WTC11 (cell line): ENCODE measurements around the gene NFX1. TPM values are rescaled to one million over a fixed set of nuclear protein-coding genes. Genes with fewer than 3 reads are reported as not detected.

Source experiments
- ATAC-seq: fragments of 200-7000 bp; cut with Tn5 transposase; 2 replicates; pipeline ENCODE4 v1.10.0; 2021; ENCODE audit warnings: mild to moderate bottlenecking, moderate library complexity
- CTCF ChIA-PET: fragments of 300-600 bp; sonication (Branson Sonifier 250); formaldehyde crosslinking; loops from one replicate; lab custom pipeline; 2021; ENCODE audit warnings: antibody characterized with exemption; lab: Charles Lee
- POLR2A ChIA-PET: fragments of 350-600 bp; sonication (Branson Sonifier 250); formaldehyde crosslinking; loops from one replicate; lab custom pipeline; 2021; ENCODE audit warnings: antibody characterized with exemption; lab: Charles Lee
- DNase-seq: peaks from one replicate; pipeline ENCODE4 v3.0.0; 2021; ENCODE audit warnings: low spot score
- H3K27ac Mint-ChIP-seq: 2 replicates; pipeline ENCODE4 v1.8.0; 2021; ENCODE audit warnings: mixed read lengths
- H3K27me3 Mint-ChIP-seq: 2 replicates; pipeline ENCODE4 v1.8.0; 2021; ENCODE audit warnings: low read depth, mild to moderate bottlenecking, moderate library complexity, mixed read lengths
- H3K36me3 Mint-ChIP-seq: 2 replicates; pipeline ENCODE4 v1.8.0; 2021; ENCODE audit warnings: mixed read lengths
- H3K4me1 Mint-ChIP-seq: 2 replicates; pipeline ENCODE4 v1.8.0; 2022; ENCODE audit warnings: mixed read lengths
- H3K4me3 Mint-ChIP-seq: 2 replicates; pipeline ENCODE4 v1.8.0; 2021; ENCODE audit warnings: mild to moderate bottlenecking, moderate library complexity, mixed read lengths
- H3K9me3 Mint-ChIP-seq: 2 replicates; pipeline ENCODE4 v1.8.0; 2021; ENCODE audit warnings: mixed read lengths
- ATF1 ChIP-seq: sonication (generic); formaldehyde crosslinking; IDR thresholded peaks from 2 replicates; pipeline ENCODE4 v1.8.1; 2023; ENCODE audit warnings: mild to moderate bottlenecking, moderate library complexity, missing genetic modification reagents
- CBFB ChIP-seq: sonication (generic); formaldehyde crosslinking; IDR thresholded peaks from 2 replicates; pipeline ENCODE4 v1.8.1; 2022; ENCODE audit warnings: mild to moderate bottlenecking, low read depth, missing genetic modification reagents
- GRHL2 ChIP-seq: fragments of 250-450 bp; sonication (Bioruptor Pico); IDR thresholded peaks from 2 replicates; pipeline ENCODE4 v1.8.0; 2022; ENCODE audit warnings: mild to moderate bottlenecking, moderate library complexity; ENCODE audit not compliant: insufficient replicate concordance, severe bottlenecking
- NFATC4 ChIP-seq: fragments of 250-450 bp; sonication (Bioruptor Pico); IDR thresholded peaks from 2 replicates; pipeline ENCODE4 v1.9.0; 2021; ENCODE audit warnings: mild to moderate bottlenecking
- NR2C2 ChIP-seq: sonication (generic); formaldehyde crosslinking; IDR thresholded peaks from 2 replicates; pipeline ENCODE4 v1.8.0; 2022; ENCODE audit warnings: mild to moderate bottlenecking, missing genetic modification reagents
- NR3C1 ChIP-seq: sonication (generic); formaldehyde crosslinking; conservative IDR thresholded peaks from 2 replicates; pipeline ENCODE4 v1.8.1; 2023; ENCODE audit warnings: low read depth, mild to moderate bottlenecking, missing genetic modification reagents
- TP53 ChIP-seq: sonication (generic); formaldehyde crosslinking; IDR thresholded peaks from 2 replicates; pipeline ENCODE4 v1.8.1; 2023; ENCODE audit warnings: mild to moderate bottlenecking, missing genetic modification reagents
- ZNF219 ChIP-seq: sonication (generic); formaldehyde crosslinking; IDR thresholded peaks from 2 replicates; pipeline ENCODE4 v1.8.0; 2023; ENCODE audit warnings: missing genetic modification reagents, mild to moderate bottlenecking, borderline replicate concordance
- ZNF317 ChIP-seq: sonication (generic); formaldehyde crosslinking; IDR thresholded peaks from 2 replicates; pipeline ENCODE4 v1.8.1; 2023; ENCODE audit warnings: low read depth, mild to moderate bottlenecking, moderate library complexity, missing genetic modification reagents, borderline replicate concordance
- total RNA-seq: library from RNA; stranded (reverse); gene quantifications from 3 replicates; pipeline ENCODE4 v1.2.3, GENCODE V29; 2021
- TF ChIP-seq, protein P1 (sequence below): sonication (generic); formaldehyde crosslinking; IDR thresholded peaks from 2 replicates; pipeline ENCODE4 v1.8.0; 2022; ENCODE audit warnings: mild to moderate bottlenecking, missing genetic modification reagents
- TF ChIP-seq, protein P2 (sequence below): sonication (generic); formaldehyde crosslinking; IDR thresholded peaks from 2 replicates; pipeline ENCODE4 v1.8.1; 2023; ENCODE audit warnings: mild to moderate bottlenecking, missing genetic modification reagents
- TF ChIP-seq, protein P3 (sequence below): sonication (generic); formaldehyde crosslinking; IDR thresholded peaks from 2 replicates; pipeline ENCODE4 v1.8.1; 2022; ENCODE audit warnings: low read depth, mild to moderate bottlenecking, moderate library complexity, missing genetic modification reagents, borderline replicate concordance
- TF ChIP-seq, protein P4 (sequence below): sonication (generic); formaldehyde crosslinking; IDR thresholded peaks from 2 replicates; pipeline ENCODE4 v1.8.1; 2023; ENCODE audit warnings: mild to moderate bottlenecking, missing genetic modification reagents
- TF ChIP-seq, protein P5 (sequence below): sonication (generic); formaldehyde crosslinking; IDR thresholded peaks from 2 replicates; pipeline ENCODE4 v1.8.1; 2023; ENCODE audit warnings: mild to moderate bottlenecking, moderate library complexity, missing genetic modification reagents
- TF ChIP-seq, protein P6 (sequence below): sonication (generic); formaldehyde crosslinking; IDR thresholded peaks from 2 replicates; pipeline ENCODE4 v1.8.0; 2022; ENCODE audit warnings: mild to moderate bottlenecking, missing genetic modification reagents
- TF ChIP-seq, protein P7 (sequence below): fragments of 250-450 bp; sonication (Bioruptor Pico); IDR thresholded peaks from 2 replicates; pipeline ENCODE4 v1.9.0; 2021; ENCODE audit warnings: mild to moderate bottlenecking
- TF ChIP-seq, protein P8 (sequence below): sonication (generic); formaldehyde crosslinking; conservative IDR thresholded peaks from 2 replicates; pipeline ENCODE4 v1.8.1; 2022; ENCODE audit warnings: mild to moderate bottlenecking, missing genetic modification reagents
- TF ChIP-seq, protein P9 (sequence below): sonication (generic); formaldehyde crosslinking; IDR thresholded peaks from 2 replicates; pipeline ENCODE4 v1.8.0; 2022; ENCODE audit warnings: mild to moderate bottlenecking, missing genetic modification reagents

NFX1 gene
- total RNA-seq, 1 experiment from 2014 or later: 30.9 TPM

DNA sequence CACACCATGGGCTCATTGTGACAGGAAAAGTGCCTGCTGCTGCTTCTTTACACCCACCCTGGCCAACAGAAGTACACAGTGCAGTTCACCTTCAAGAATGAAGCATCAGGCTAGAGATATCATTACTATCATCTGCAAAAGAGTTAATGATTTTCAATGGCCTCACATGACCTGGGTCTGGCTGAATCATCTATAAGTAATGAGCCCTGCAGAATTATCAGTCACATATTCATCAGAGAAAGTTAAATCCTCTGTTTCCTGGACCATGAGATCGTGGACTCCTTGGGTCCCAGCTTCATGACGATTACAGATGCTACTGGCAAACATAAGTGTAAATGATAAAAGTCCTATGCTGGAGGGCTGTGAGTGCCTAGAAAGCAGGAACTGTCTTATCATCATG lies 34.1 kb upstream of the NFX1 start:
- H3K27me3 Mint-ChIP-seq: no peaks in the 10 kb centered on the region
- POLR2A ChIA-PET: no interaction called here
- no peaks in the 10 kb centered on the region for H3K9me3 Mint-ChIP-seq
- no peaks in the 10 kb centered on the region for H3K4me1 Mint-ChIP-seq
- ATAC-seq: no peak
- no peak overlapping the region for H3K4me3 Mint-ChIP-seq
- no peak overlapping the region for H3K27ac Mint-ChIP-seq
- DNase-seq: no peak
- CTCF ChIA-PET: no interaction called here
- H3K36me3 Mint-ChIP-seq: peaks cover 69% of the 10 kb centered on the region
- TF ChIP-seq, protein P1, sequence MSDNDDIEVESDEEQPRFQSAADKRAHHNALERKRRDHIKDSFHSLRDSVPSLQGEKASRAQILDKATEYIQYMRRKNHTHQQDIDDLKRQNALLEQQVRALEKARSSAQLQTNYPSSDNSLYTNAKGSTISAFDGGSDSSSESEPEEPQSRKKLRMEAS (CRISPR knock-in tag): no peak
- TF ChIP-seq, protein P2, sequence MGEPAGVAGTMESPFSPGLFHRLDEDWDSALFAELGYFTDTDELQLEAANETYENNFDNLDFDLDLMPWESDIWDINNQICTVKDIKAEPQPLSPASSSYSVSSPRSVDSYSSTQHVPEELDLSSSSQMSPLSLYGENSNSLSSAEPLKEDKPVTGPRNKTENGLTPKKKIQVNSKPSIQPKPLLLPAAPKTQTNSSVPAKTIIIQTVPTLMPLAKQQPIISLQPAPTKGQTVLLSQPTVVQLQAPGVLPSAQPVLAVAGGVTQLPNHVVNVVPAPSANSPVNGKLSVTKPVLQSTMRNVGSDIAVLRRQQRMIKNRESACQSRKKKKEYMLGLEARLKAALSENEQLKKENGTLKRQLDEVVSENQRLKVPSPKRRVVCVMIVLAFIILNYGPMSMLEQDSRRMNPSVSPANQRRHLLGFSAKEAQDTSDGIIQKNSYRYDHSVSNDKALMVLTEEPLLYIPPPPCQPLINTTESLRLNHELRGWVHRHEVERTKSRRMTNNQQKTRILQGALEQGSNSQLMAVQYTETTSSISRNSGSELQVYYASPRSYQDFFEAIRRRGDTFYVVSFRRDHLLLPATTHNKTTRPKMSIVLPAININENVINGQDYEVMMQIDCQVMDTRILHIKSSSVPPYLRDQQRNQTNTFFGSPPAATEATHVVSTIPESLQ: no peak
- TF ChIP-seq, protein P3, sequence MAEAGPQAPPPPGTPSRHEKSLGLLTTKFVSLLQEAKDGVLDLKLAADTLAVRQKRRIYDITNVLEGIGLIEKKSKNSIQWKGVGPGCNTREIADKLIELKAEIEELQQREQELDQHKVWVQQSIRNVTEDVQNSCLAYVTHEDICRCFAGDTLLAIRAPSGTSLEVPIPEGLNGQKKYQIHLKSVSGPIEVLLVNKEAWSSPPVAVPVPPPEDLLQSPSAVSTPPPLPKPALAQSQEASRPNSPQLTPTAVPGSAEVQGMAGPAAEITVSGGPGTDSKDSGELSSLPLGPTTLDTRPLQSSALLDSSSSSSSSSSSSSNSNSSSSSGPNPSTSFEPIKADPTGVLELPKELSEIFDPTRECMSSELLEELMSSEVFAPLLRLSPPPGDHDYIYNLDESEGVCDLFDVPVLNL: no peak
- TF ChIP-seq NFATC4: no peak
- TF ChIP-seq GRHL2 (CRISPR knock-in tag): no peak
- no peak for TF ChIP-seq ZNF219 (CRISPR knock-in tag)
- TF ChIP-seq, protein P4, sequence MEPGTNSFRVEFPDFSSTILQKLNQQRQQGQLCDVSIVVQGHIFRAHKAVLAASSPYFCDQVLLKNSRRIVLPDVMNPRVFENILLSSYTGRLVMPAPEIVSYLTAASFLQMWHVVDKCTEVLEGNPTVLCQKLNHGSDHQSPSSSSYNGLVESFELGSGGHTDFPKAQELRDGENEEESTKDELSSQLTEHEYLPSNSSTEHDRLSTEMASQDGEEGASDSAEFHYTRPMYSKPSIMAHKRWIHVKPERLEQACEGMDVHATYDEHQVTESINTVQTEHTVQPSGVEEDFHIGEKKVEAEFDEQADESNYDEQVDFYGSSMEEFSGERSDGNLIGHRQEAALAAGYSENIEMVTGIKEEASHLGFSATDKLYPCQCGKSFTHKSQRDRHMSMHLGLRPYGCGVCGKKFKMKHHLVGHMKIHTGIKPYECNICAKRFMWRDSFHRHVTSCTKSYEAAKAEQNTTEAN: no peak
- TF ChIP-seq, protein P5, sequence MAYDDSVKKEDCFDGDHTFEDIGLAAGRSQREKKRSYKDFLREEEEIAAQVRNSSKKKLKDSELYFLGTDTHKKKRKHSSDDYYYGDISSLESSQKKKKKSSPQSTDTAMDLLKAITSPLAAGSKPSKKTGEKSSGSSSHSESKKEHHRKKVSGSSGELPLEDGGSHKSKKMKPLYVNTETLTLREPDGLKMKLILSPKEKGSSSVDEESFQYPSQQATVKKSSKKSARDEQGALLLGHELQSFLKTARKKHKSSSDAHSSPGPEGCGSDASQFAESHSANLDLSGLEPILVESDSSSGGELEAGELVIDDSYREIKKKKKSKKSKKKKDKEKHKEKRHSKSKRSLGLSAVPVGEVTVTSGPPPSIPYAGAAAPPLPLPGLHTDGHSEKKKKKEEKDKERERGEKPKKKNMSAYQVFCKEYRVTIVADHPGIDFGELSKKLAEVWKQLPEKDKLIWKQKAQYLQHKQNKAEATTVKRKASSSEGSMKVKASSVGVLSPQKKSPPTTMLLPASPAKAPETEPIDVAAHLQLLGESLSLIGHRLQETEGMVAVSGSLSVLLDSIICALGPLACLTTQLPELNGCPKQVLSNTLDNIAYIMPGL (CRISPR knock-in tag): no peak
- TF ChIP-seq, protein P6, sequence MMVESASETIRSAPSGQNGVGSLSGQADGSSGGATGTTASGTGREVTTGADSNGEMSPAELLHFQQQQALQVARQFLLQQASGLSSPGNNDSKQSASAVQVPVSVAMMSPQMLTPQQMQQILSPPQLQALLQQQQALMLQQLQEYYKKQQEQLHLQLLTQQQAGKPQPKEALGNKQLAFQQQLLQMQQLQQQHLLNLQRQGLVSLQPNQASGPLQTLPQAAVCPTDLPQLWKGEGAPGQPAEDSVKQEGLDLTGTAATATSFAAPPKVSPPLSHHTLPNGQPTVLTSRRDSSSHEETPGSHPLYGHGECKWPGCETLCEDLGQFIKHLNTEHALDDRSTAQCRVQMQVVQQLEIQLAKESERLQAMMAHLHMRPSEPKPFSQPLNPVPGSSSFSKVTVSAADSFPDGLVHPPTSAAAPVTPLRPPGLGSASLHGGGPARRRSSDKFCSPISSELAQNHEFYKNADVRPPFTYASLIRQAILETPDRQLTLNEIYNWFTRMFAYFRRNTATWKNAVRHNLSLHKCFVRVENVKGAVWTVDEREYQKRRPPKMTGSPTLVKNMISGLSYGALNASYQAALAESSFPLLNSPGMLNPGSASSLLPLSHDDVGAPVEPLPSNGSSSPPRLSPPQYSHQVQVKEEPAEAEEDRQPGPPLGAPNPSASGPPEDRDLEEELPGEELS: no peak
- TF ChIP-seq NR2C2 (CRISPR knock-in tag): no peak
- TF ChIP-seq ATF1 (CRISPR knock-in tag): no peak
- TF ChIP-seq, protein P7, sequence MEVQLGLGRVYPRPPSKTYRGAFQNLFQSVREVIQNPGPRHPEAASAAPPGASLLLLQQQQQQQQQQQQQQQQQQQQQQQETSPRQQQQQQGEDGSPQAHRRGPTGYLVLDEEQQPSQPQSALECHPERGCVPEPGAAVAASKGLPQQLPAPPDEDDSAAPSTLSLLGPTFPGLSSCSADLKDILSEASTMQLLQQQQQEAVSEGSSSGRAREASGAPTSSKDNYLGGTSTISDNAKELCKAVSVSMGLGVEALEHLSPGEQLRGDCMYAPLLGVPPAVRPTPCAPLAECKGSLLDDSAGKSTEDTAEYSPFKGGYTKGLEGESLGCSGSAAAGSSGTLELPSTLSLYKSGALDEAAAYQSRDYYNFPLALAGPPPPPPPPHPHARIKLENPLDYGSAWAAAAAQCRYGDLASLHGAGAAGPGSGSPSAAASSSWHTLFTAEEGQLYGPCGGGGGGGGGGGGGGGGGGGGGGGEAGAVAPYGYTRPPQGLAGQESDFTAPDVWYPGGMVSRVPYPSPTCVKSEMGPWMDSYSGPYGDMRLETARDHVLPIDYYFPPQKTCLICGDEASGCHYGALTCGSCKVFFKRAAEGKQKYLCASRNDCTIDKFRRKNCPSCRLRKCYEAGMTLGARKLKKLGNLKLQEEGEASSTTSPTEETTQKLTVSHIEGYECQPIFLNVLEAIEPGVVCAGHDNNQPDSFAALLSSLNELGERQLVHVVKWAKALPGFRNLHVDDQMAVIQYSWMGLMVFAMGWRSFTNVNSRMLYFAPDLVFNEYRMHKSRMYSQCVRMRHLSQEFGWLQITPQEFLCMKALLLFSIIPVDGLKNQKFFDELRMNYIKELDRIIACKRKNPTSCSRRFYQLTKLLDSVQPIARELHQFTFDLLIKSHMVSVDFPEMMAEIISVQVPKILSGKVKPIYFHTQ: no peak
- TF ChIP-seq ZNF317 (CRISPR knock-in tag): no peak
- no peak for TF ChIP-seq NR3C1
- no peak for TF ChIP-seq CBFB (CRISPR knock-in tag)
- TF ChIP-seq, protein P8, sequence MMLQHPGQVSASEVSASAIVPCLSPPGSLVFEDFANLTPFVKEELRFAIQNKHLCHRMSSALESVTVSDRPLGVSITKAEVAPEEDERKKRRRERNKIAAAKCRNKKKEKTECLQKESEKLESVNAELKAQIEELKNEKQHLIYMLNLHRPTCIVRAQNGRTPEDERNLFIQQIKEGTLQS (CRISPR knock-in tag): no peak
- TF ChIP-seq TP53 (CRISPR knock-in tag): no peak
- TF ChIP-seq, protein P9, sequence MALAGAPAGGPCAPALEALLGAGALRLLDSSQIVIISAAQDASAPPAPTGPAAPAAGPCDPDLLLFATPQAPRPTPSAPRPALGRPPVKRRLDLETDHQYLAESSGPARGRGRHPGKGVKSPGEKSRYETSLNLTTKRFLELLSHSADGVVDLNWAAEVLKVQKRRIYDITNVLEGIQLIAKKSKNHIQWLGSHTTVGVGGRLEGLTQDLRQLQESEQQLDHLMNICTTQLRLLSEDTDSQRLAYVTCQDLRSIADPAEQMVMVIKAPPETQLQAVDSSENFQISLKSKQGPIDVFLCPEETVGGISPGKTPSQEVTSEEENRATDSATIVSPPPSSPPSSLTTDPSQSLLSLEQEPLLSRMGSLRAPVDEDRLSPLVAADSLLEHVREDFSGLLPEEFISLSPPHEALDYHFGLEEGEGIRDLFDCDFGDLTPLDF (CRISPR knock-in tag): no peak
